ENCODE measurements around the gene RAB37.

Gene RAB37

GRCh38 chr17:74729368-74729767 lies 7.7 kb upstream of the RAB37 start:
- H3K27me3 ChIP-seq (ENCODE audit: insufficient read depth, poor library complexity, severe bottlenecking), result no peaks in the 10 kb centered on the region
- H3K4me3 ChIP-seq (replicated peaks; ENCODE audit: insufficient read depth, low read length), result no peak overlapping the region
- no peak for TF ChIP-seq SPI1 (IDR thresholded peaks at IDR 0.05; ENCODE audit: borderline replicate concordance, low read depth)
- TF ChIP-seq REST (IDR thresholded peaks at IDR 0.05; ENCODE audit: insufficient replicate concordance, low read depth), result no peak
- no peak for TF ChIP-seq CTCF (IDR thresholded peaks at IDR 0.05; ENCODE audit: insufficient read depth, low read length)
- TF ChIP-seq GABPA (IDR thresholded peaks at IDR 0.05; ENCODE audit: low read depth), result no peak
- no peak for TF ChIP-seq POLR2AphosphoS5 (IDR thresholded peaks at IDR 0.05; ENCODE audit: low read depth)
- no peak for DNase-seq (ENCODE audit: low read depth in 1 of 2, low spot score in 1 of 2)
- no peak overlapping the region for H3K27ac ChIP-seq (replicated peaks)

GRCh38 chr17:74729866-74730265 lies 7.2 kb upstream of the RAB37 start:
- no peaks in the 10 kb centered on the region for H3K27me3 ChIP-seq (ENCODE audit: insufficient read depth, poor library complexity, severe bottlenecking)
- no peak for DNase-seq (ENCODE audit: low read depth in 1 of 2, low spot score in 1 of 2)
- no peak overlapping the region for H3K4me3 ChIP-seq (replicated peaks; ENCODE audit: insufficient read depth, low read length)
- H3K27ac ChIP-seq (replicated peaks), result no peak overlapping the region
- TF ChIP-seq CTCF (IDR thresholded peaks at IDR 0.05; ENCODE audit: insufficient read depth, low read length), result no peak
- no peak for TF ChIP-seq SPI1 (IDR thresholded peaks at IDR 0.05; ENCODE audit: borderline replicate concordance, low read depth)
- no peak for TF ChIP-seq POLR2AphosphoS5 (IDR thresholded peaks at IDR 0.05; ENCODE audit: low read depth)
- no peak for TF ChIP-seq REST (IDR thresholded peaks at IDR 0.05; ENCODE audit: insufficient replicate concordance, low read depth)
- no peak for TF ChIP-seq GABPA (IDR thresholded peaks at IDR 0.05; ENCODE audit: low read depth)

GRCh38 chr17:74730491-74731346 lies 6.3 kb upstream of the RAB37 start:
- Histone ChIP-seq H3K27ac (replicated peaks) (no peak overlapping the region), H3K4me3 (replicated peaks; ENCODE audit: insufficient read depth, low read length) (no peak overlapping the region), H3K27me3 (ENCODE audit: insufficient read depth, poor library complexity, severe bottlenecking) (no peaks in the 10 kb centered on the region)
- peak in 1 of 2 experiments; percentile 43 for DNase-seq (ENCODE audit: low read depth in 1 of 2, low spot score in 1 of 2)
- TF ChIP-seq POLR2AphosphoS5 (IDR thresholded peaks at IDR 0.05; ENCODE audit: low read depth) (no peak), REST (IDR thresholded peaks at IDR 0.05; ENCODE audit: insufficient replicate concordance, low read depth) (no peak), CTCF (IDR thresholded peaks at IDR 0.05; ENCODE audit: insufficient read depth, low read length) (no peak), SPI1 (IDR thresholded peaks at IDR 0.05; ENCODE audit: borderline replicate concordance, low read depth) (no peak), GABPA (IDR thresholded peaks at IDR 0.05; ENCODE audit: low read depth) (no peak)

Data from HL-60 (cell line).